ENCODE results near the gene KMT5B. TPM values are rescaled to one million over a fixed set of nuclear protein-coding genes. Genes with fewer than 3 reads are reported as not detected.

KMT5B gene
- total and polyA plus RNA-seq, 2 donors (not counting 1 experiment from before 2014, with no cell fraction given): 13.4 to 77.8 TPM

GRCh38 chr11:68160100-68160695 is 52.9 kb downstream of the KMT5B start:
- TF ChIP-seq CTCF (IDR thresholded peaks at IDR 0.05) (no peak), EZH2 (IDR thresholded peaks at IDR 0.05; ENCODE audit: borderline replicate concordance, insufficient read depth, low read depth, low read length, poor library complexity, severe bottlenecking) (no peak)
- no peaks in the 10 kb centered on the region for H3K4me1 Mint-ChIP-seq
- DNase-seq: no peak

GRCh38 chr11:68159665-68160064 is 53.4 kb downstream of the KMT5B start:
- Histone ChIP-seq H3K36me3 (replicated peaks in 1 of 2; ENCODE audit: control extremely low read depth in 1 of 2, control insufficient read depth in 1 of 2, extremely low read depth in 1 of 2, insufficient read depth in 2 of 2, low read length in 1 of 2) (peaks cover 7 to 37% of the 10 kb centered on the region in 2 experiments), H3K79me2 (ENCODE audit: control insufficient read depth, insufficient read depth, low read length) (no peaks in the 10 kb centered on the region), H4K20me1 (ENCODE audit: control insufficient read depth, insufficient read depth, low read length, poor library complexity, severe bottlenecking) (no peaks in the 10 kb centered on the region), H3K9me3 (ENCODE audit: control extremely low read depth in 1 of 3, control insufficient read depth in 2 of 3, insufficient read depth in 1 of 3, low read length in 2 of 3) (no peaks in the 10 kb centered on the region), H3K27ac (ENCODE audit: low read length in 2 of 2) (no peak overlapping the region), H2AFZ (ENCODE audit: insufficient read depth, low read depth, low read length, poor library complexity, severe bottlenecking) (no peak overlapping the region), H3K4me3 (ENCODE audit: control extremely low read depth in 1 of 5, extremely low read depth in 1 of 5, insufficient read depth in 1 of 5, low read depth in 2 of 5, low read length in 4 of 5) (no peak overlapping the region), H3K27me3 (replicated peaks in 1 of 4; ENCODE audit: control extremely low read depth in 1 of 4, control insufficient read depth in 3 of 4, insufficient read depth in 4 of 4, low read length in 3 of 4) (no peaks in the 10 kb centered on the region), H3K4me1 (ENCODE audit: control insufficient read depth in 2 of 2, insufficient read depth in 2 of 2, low read length in 2 of 2) (no peaks in the 10 kb centered on the region), H3K9ac (ENCODE audit: low read length) (no peak overlapping the region), H3K4me2 (replicated peaks; ENCODE audit: low read depth, low read length, poor library complexity, severe bottlenecking) (no peak overlapping the region)
- TF ChIP-seq CTCF (IDR thresholded peaks at IDR 0.05) (no peak), EZH2 (IDR thresholded peaks at IDR 0.05; ENCODE audit: borderline replicate concordance, insufficient read depth, low read depth, low read length, poor library complexity, severe bottlenecking) (no peak)
- WGBS (ENCODE audit: insufficient coverage): 93% methylated on average over 3 of the region's 6 CpGs
- DNase-seq (no peak), ATAC-seq (ENCODE audit: low read depth) (no peak)
- ChIA-PET CTCF (no interaction called here), POLR2A (interaction anchor here (0.6 kb wide), 1 partner anchor 204 kb away, joined by 3 read pairs; no protein-coding TSS in a partner anchor)
- Mint-ChIP-seq H3K27me3 (no peaks in the 10 kb centered on the region), H3K9me3 (ENCODE audit: insufficient read depth) (no peaks in the 10 kb centered on the region), H3K27ac (no peak overlapping the region), H3K4me3 (no peak overlapping the region), H3K4me1 (no peaks in the 10 kb centered on the region)
- intact Hi-C loops (cut with micrococcal nuclease): no loop called here

More at GRCh38 chr11:68160100-68160695, 52.9 kb downstream of the KMT5B start:
- Histone ChIP-seq H3K9ac (ENCODE audit: low read length) (no peak overlapping the region), H3K4me2 (replicated peaks; ENCODE audit: low read depth, low read length, poor library complexity, severe bottlenecking) (no peak overlapping the region), H3K4me1 (ENCODE audit: control insufficient read depth in 2 of 2, insufficient read depth in 2 of 2, low read length in 2 of 2) (no peaks in the 10 kb centered on the region), H4K20me1 (ENCODE audit: control insufficient read depth, insufficient read depth, low read length, poor library complexity, severe bottlenecking) (no peaks in the 10 kb centered on the region), H2AFZ (ENCODE audit: insufficient read depth, low read depth, low read length, poor library complexity, severe bottlenecking) (no peak overlapping the region), H3K27me3 (replicated peaks in 1 of 4; ENCODE audit: control extremely low read depth in 1 of 4, control insufficient read depth in 3 of 4, insufficient read depth in 4 of 4, low read length in 3 of 4) (no peaks in the 10 kb centered on the region), H3K36me3 (replicated peaks in 1 of 2; ENCODE audit: control extremely low read depth in 1 of 2, control insufficient read depth in 1 of 2, extremely low read depth in 1 of 2, insufficient read depth in 2 of 2, low read length in 1 of 2) (peaks cover 7 to 41% of the 10 kb centered on the region in 2 experiments), H3K79me2 (ENCODE audit: control insufficient read depth, insufficient read depth, low read length) (no peaks in the 10 kb centered on the region), H3K4me3 (ENCODE audit: control extremely low read depth in 1 of 5, extremely low read depth in 1 of 5, insufficient read depth in 1 of 5, low read depth in 2 of 5, low read length in 4 of 5) (no peak overlapping the region), H3K9me3 (ENCODE audit: control extremely low read depth in 1 of 3, control insufficient read depth in 2 of 3, insufficient read depth in 1 of 3, low read length in 2 of 3) (no peaks in the 10 kb centered on the region), H3K27ac (ENCODE audit: low read length in 2 of 2) (no peak overlapping the region)
- WGBS (ENCODE audit: insufficient coverage): 85% methylated on average over 4 of the region's 7 CpGs
- no peak for ATAC-seq (ENCODE audit: low read depth)
- Mint-ChIP-seq H3K27ac (peak overlapping the region; percentile 0), H3K9me3 (ENCODE audit: insufficient read depth) (no peaks in the 10 kb centered on the region), H3K27me3 (no peaks in the 10 kb centered on the region), H3K4me3 (no peak overlapping the region)
- ChIA-PET CTCF (no interaction called here), POLR2A (no interaction called here)
- intact Hi-C loops (cut with micrococcal nuclease): no loop called here

Measured in B cell (primary cell).